Caco-2 (cell line): Measurements from ENCODE around the gene NUP62CL. TPM values are rescaled to one million over a fixed set of nuclear protein-coding genes. Genes with fewer than 3 reads are reported as not detected.

Source experiments
- BruUV-seq: library from RNA; stranded (reverse); fragments of 400-500 nt; replicated peaks from 2 replicates; lab custom pipeline; 2021; lab: Mats Ljungman, UMichigan
- CTCF ChIA-PET: fragments of 300-600 bp; sonication (Branson Sonifier 250); formaldehyde crosslinking; loops from one replicate; lab custom pipeline; 2022; ENCODE audit warnings: antibody characterized with exemption; lab: Charles Lee
- POLR2A ChIA-PET: fragments of 300-600 bp; sonication (Branson Sonifier 250); formaldehyde crosslinking; loops from one replicate; lab custom pipeline; 2022; ENCODE audit warnings: antibody characterized with exemption; lab: Charles Lee
- DNase-seq, 2 experiments: peaks; one replicate each; pipeline versions ENCODE4 v3.0.0 to v3.0.0-alpha.2; 2020 to 2022
- H3K27me3 ChIP-seq: replicated peaks from 2 replicates; pipeline ENCODE4 v1.6.0; 2011; ENCODE audit warnings: low read length; ENCODE audit not compliant: control insufficient read depth, insufficient read depth
- H3K36me3 ChIP-seq: 2 replicates; pipeline ENCODE4 v1.5.1; 2011; ENCODE audit warnings: low read length; ENCODE audit not compliant: control insufficient read depth, insufficient read depth
- H3K4me1 ChIP-seq: fragments of 250-450 bp; sonication (Bioruptor Pico); 2 replicates; pipeline ENCODE4 v1.5.1; 2020; ENCODE audit warnings: mild to moderate bottlenecking
- H3K4me3 ChIP-seq: 2 replicates; pipeline ENCODE4 v1.5.1; 2011; ENCODE audit warnings: low read depth, mild to moderate bottlenecking, control low read depth, low read length
- H3K9me3 ChIP-seq: fragments of 250-450 bp; sonication (Bioruptor Pico); 2 replicates; pipeline ENCODE4 v1.5.1; 2020; ENCODE audit warnings: mild to moderate bottlenecking, moderate library complexity
- H3K27ac Mint-ChIP-seq: one replicate; pipeline ENCODE4 v1.8.0; 2022; ENCODE audit warnings: mixed read lengths; ENCODE audit not compliant: unreplicated experiment
- H3K27me3 Mint-ChIP-seq: one replicate; pipeline ENCODE4 v1.8.0; 2022; ENCODE audit warnings: mixed read lengths; ENCODE audit not compliant: insufficient read depth, unreplicated experiment
- H3K36me3 Mint-ChIP-seq: one replicate; pipeline ENCODE4 v1.8.0; 2022; ENCODE audit warnings: mild to moderate bottlenecking, mixed read lengths; ENCODE audit not compliant: insufficient read depth, unreplicated experiment
- H3K4me1 Mint-ChIP-seq: one replicate; pipeline ENCODE4 v1.8.0; 2022; ENCODE audit warnings: low read depth, mixed read lengths; ENCODE audit not compliant: unreplicated experiment
- H3K4me3 Mint-ChIP-seq: one replicate; pipeline ENCODE4 v1.8.0; 2022; ENCODE audit warnings: mild to moderate bottlenecking, moderate library complexity, mixed read lengths; ENCODE audit not compliant: unreplicated experiment
- H3K9me3 Mint-ChIP-seq: one replicate; pipeline ENCODE4 v1.8.0; 2022; ENCODE audit warnings: mixed read lengths; ENCODE audit not compliant: unreplicated experiment
- intact Hi-C: fragments of 100-400 bp; cut with micrococcal nuclease; formaldehyde crosslinking; loops from one replicate; pipeline ENCODE4 v1.10.0; 2022; ENCODE audit not compliant: unreplicated experiment
- total RNA-seq: library from RNA; stranded (reverse); gene quantifications from 2 replicates; pipeline ENCODE4 v1.2.3, GENCODE V29; 2022
- TF ChIP-seq, protein P1 (sequence below), 2 experiments: fragments of 200-600 bp in 1 of 2; IDR thresholded peaks; 1 replicate in 1 of 2; 2 replicates in 1 of 2; pipeline versions ENCODE4 v1.5.1 to v1.8.0; 2011 to 2022; ENCODE audit warnings: antibody characterized with exemption in 1 of 2, control low read depth in 1 of 2, inconsistent platforms in 1 of 2, low read depth in 1 of 2, low read length in 1 of 2, mild to moderate bottlenecking in 1 of 2, moderate library complexity in 1 of 2; ENCODE audit not compliant: insufficient read depth in 1 of 2, severe bottlenecking in 1 of 2, unreplicated experiment in 1 of 2

NUP62CL gene
- total RNA-seq, 1 experiment from 2014 or later, result 1.00 TPM

DNA sequence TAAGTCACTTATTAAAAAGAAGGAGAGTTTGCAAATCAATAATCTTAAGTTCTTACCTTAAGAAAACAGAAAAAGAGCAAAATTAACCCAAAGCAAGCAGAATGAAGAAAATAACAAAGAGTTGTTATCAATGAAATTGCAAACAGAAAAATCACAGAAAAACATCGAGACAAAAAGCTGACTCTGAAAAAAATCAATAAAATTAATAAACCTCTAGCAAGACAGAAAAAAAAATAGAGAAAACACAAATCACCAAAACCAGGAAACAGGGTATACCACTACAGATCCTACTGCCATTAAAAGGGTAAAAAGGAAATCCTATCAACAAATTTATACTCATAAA lies 70.3 kb downstream of the NUP62CL start:
- no peak overlapping the region for H3K27ac Mint-ChIP-seq
- BruUV-seq, result no TSS peak

DNA sequence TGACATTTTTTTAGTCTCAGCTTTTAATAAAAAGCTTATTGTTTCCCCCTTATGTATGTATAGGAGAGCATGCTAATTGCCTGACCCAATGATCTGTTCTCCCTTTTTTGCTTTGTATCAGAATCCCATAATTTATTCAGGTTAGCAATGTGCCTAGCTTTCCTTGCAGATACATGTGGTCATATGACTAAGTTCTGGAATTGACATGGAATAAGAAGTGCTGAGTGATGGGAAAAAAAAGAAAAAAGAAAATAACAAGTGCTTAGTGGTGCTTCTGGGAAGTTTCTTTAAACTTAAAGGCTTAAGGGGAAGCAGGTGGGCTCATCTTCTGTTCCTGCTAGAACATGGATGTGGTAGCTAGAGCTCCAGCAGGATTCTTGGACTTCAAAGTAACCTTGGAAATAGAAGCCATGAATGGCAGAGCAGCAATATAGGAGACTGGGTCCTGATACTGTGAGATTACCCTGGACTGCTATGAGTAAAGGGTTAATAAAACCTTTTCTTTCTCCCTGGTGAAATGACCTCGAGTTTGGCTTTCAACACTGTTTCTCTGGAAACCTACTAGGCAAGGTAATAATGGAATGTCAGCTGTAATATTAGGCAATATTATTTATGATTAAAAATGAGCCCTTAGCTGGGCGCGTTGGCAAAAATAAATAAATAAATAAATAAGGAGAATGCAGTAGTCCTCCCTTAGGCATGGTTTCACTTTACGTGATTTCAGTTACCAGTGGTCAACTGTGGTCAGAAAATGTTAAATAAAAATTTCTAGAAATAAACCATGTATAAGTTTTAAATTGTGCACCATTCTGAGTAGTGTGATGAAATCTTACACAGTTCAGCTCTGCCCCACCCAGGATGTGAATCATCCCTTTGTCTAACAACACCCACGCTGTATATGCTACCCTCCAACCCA lies 70.9 kb downstream of the NUP62CL start:
- intact Hi-C loops, result no loop called here
- Mint-ChIP-seq H3K27me3 (no peaks in the 10 kb centered on the region), H3K4me1 (no peaks in the 10 kb centered on the region), H3K27ac (no peak overlapping the region), H3K9me3 (no peaks in the 10 kb centered on the region), H3K4me3 (no peak overlapping the region), H3K36me3 (no peaks in the 10 kb centered on the region)
- Histone ChIP-seq H3K27me3 (no peaks in the 10 kb centered on the region), H3K4me1 (no peaks in the 10 kb centered on the region), H3K4me3 (no peak overlapping the region), H3K36me3 (no peaks in the 10 kb centered on the region), H3K9me3 (no peaks in the 10 kb centered on the region)
- ChIA-PET CTCF (no interaction called here), POLR2A (no interaction called here)
- no peak for DNase-seq
- BruUV-seq, result no TSS peak
- TF ChIP-seq, protein P1, sequence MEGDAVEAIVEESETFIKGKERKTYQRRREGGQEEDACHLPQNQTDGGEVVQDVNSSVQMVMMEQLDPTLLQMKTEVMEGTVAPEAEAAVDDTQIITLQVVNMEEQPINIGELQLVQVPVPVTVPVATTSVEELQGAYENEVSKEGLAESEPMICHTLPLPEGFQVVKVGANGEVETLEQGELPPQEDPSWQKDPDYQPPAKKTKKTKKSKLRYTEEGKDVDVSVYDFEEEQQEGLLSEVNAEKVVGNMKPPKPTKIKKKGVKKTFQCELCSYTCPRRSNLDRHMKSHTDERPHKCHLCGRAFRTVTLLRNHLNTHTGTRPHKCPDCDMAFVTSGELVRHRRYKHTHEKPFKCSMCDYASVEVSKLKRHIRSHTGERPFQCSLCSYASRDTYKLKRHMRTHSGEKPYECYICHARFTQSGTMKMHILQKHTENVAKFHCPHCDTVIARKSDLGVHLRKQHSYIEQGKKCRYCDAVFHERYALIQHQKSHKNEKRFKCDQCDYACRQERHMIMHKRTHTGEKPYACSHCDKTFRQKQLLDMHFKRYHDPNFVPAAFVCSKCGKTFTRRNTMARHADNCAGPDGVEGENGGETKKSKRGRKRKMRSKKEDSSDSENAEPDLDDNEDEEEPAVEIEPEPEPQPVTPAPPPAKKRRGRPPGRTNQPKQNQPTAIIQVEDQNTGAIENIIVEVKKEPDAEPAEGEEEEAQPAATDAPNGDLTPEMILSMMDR (IDR thresholded peaks at IDR 0.05; ENCODE audit: insufficient read depth in 1 of 2, low read depth in 1 of 2, low read length in 1 of 2, severe bottlenecking in 1 of 2, unreplicated experiment in 1 of 2), result no peak

More for the DNA sequence above, 70.3 kb downstream of the NUP62CL start:
- H3K4me1 ChIP-seq, result no peaks in the 10 kb centered on the region
- POLR2A ChIA-PET, result no interaction called here
- Mint-ChIP-seq H3K4me1 (no peaks in the 10 kb centered on the region), H3K36me3 (no peaks in the 10 kb centered on the region), H3K27me3 (no peaks in the 10 kb centered on the region), H3K9me3 (no peaks in the 10 kb centered on the region), H3K4me3 (no peak overlapping the region)
- no peaks in the 10 kb centered on the region for H3K27me3 ChIP-seq
- H3K36me3 ChIP-seq, result no peaks in the 10 kb centered on the region
- H3K9me3 ChIP-seq, result no peaks in the 10 kb centered on the region
- TF ChIP-seq, protein P1 (IDR thresholded peaks at IDR 0.05; ENCODE audit: insufficient read depth in 1 of 2, low read depth in 1 of 2, low read length in 1 of 2, severe bottlenecking in 1 of 2, unreplicated experiment in 1 of 2), result no peak
- no peak for DNase-seq
- H3K4me3 ChIP-seq, result no peak overlapping the region
- intact Hi-C loops, result no loop called here
- CTCF ChIA-PET, result no interaction called here

DNA sequence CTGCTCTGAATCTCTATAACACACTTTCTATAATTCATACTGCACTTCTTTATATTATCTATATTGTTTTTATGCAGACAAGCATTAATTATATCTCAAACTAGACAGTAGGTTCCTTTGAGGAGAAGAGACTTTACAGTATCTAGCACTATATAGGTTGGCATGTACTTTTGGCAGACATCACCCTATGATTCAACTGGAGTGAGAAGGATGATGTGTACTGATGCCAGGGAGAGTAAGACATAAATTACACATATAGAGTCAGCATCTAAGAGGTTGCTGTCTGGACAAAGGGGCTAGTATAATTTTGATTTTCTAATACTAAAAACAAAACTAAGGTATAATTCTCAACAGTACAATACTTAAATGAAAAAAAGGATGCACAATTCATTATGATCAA lies 82.5 kb downstream of the NUP62CL start:
- Mint-ChIP-seq H3K27ac (no peak overlapping the region), H3K4me1 (peaks cover 3% of the 10 kb centered on the region), H3K36me3 (no peaks in the 10 kb centered on the region), H3K27me3 (peaks cover 4% of the 10 kb centered on the region), H3K9me3 (no peaks in the 10 kb centered on the region), H3K4me3 (no peak overlapping the region)
- intact Hi-C loops, result no loop called here
- no peak overlapping the region for H3K4me3 ChIP-seq
- no TSS peak for BruUV-seq
- H3K36me3 ChIP-seq, result no peaks in the 10 kb centered on the region
- CTCF ChIA-PET, result no interaction called here
- no peaks in the 10 kb centered on the region for H3K27me3 ChIP-seq
- POLR2A ChIA-PET, result no interaction called here
- TF ChIP-seq, protein P1 (IDR thresholded peaks at IDR 0.05; ENCODE audit: insufficient read depth in 1 of 2, low read depth in 1 of 2, low read length in 1 of 2, severe bottlenecking in 1 of 2, unreplicated experiment in 1 of 2), result no peak
- no peaks in the 10 kb centered on the region for H3K4me1 ChIP-seq
- H3K9me3 ChIP-seq, result no peaks in the 10 kb centered on the region
- no peak for DNase-seq
